8988T (cell line): ENCODE results near the gene GLTPD2.
"Not testable (repeated sequence)": the region's sequence is repeated elsewhere in the genome, so short reads cannot be mapped to it uniquely, and the experiment has no call there.

Source experiments
- DNase-seq: peaks from one replicate; pipeline ENCODE4 v3.0.0; 2011

GLTPD2 gene

GRCh38 chr17:4811471-4811870 is 22.7 kb downstream of the GLTPD2 start:
- no peak for DNase-seq

- no peak for DNase-seq
Measured at GRCh38 chr17:4812690-4813089, 23.9 kb downstream of the GLTPD2 start.

DNA sequence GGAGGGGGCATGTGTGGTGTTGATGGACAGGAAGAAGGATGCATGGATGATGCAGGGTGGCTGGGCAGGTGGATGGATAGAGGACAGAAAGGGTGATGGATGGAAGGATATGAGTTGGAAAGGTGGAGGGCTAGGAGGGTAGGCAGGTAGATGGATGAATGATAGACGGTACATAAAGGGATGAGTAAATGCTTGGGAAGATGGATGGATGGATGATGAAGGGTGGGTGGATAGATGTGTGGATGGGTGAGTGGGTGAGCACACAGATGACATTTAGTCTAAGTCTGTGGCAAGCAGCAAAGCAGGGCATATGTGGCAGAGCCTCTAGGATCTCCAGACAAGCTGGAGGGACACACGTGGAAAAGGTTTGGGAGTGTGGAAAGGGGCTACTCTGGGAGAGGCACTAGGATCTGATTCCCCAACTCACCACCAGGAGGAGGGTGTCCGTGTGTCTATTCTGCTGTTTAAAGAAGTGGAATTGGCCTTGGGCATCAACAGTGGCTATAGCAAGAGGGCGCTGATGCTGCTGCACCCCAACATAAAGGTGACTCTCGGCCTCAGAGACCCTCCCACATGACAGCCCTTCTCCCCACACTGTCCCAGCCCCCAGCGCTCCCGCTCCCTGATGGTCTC is 26.4 kb downstream of the GLTPD2 start:
- DNase-seq, result no peak

GRCh38 chr17:4816826-4817225 is 28.1 kb downstream of the GLTPD2 start:
- DNase-seq, result no peak

- no peak for DNase-seq
Measured at GRCh38 chr17:4818276-4818675, 29.5 kb downstream of the GLTPD2 start.

GRCh38 chr17:4822835-4823234 is 34.1 kb downstream of the GLTPD2 start:
- DNase-seq, result no peak

DNA sequence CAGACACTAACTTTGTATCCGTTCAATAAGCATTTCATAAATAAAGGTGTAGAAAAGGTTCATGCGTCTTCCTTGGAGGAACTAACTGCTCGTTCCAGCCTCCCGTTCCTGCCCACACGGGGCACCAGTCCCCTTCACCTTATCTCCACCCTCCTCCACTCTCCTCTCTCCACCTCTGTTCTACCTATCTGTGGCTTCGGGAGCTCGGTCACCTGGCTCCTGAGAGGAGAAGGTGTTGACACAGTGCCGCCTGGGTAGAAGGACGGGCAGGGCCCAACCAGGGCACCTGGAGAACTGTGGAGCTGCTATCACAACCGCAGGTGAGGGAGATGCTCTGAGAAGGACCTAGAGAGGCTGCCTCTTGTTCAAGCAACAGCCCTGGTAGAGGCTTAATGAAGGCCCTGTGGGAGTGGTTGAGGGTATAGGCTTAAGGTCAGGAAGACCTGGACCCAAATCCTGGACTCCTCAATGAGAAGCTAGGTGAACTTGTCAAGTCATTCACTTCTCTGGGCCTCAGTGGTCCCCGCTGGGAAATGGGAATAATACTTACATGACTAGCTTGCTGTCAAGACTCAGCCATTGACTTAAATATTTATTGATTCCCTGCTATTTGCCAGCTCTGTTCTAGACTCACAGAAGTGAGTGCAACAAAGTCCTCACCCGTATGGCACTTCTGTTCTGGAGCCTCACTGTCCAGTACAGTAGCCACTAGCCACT is 34.8 kb downstream of the GLTPD2 start:
- DNase-seq, result no peak

DNA sequence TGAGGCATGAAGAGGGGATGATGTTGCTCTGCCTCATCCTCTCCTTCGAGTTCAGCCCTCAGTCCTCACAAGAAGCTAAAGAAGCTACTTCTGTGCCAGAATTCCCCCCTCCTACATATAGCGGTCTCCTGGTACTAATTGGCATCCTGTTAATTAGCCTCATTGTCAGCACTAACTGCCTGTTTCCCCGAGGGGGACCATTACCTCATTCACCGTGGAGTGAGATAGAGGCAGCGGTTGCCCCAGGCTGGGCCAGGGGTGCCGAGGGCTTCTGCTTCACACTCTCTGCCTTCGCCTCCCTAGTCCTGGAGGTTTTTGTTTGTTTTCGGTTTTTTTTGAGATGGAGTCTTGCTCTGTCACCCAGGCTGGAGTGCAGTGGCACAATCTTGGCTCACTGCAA is 38.6 kb downstream of the GLTPD2 start:
- DNase-seq, result no peak

- not testable (repeated sequence) for DNase-seq
Measured at GRCh38 chr17:4832829-4833177, 44.0 kb downstream of the GLTPD2 start.

DNA sequence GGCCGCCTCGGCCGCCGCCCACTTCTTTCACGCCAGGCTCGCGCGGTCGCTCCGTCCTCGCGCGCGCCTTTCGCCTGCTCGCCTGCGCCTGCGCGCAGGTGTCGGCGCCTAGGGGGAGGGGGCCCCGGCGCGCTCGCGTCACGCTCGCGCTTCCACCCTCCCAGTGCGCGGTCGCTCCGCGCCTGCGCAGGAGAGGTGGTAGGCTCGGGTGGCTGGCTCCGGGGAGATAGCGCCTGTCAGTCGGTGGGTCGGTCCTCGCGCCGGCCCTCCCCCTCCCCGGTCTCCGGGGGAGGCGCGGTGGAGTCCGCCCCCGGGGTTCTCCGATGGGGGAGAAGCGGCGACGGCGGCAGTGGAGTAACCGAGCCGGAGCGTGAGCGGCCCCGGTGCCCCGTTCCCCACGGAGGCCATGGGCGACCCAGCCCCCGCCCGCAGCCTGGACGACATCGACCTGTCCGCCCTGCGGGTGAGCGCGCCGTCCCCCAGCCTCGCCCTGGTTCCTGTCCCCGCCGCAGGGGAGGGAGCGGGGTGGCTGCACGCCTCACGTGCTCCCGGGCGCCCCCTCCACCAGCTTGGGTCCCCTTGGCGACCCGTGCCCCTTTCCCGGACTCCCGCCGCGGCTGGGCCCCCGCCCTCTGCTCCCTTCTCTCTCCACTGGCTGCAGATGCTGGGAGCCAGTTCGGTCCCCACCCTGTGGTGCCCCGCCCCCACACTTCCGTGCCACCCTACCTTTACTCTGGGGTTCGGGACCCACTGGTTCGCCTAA is 44.6 kb downstream of the GLTPD2 start, which contains the start of gene MINK1:
Gene MINK1 (plus strand): TSS at position 163 of the 763 bp plus-strand sequence. CDS start 244 bp downstream, at position 407.
- DNase-seq, result peak; percentile 94

- DNase-seq, result no peak
Measured at GRCh38 chr17:4833941-4834680, 45.3 kb downstream of the GLTPD2 start.

- DNase-seq, result no peak
Measured at GRCh38 chr17:4834681-4835020, 45.9 kb downstream of the GLTPD2 start.

DNA sequence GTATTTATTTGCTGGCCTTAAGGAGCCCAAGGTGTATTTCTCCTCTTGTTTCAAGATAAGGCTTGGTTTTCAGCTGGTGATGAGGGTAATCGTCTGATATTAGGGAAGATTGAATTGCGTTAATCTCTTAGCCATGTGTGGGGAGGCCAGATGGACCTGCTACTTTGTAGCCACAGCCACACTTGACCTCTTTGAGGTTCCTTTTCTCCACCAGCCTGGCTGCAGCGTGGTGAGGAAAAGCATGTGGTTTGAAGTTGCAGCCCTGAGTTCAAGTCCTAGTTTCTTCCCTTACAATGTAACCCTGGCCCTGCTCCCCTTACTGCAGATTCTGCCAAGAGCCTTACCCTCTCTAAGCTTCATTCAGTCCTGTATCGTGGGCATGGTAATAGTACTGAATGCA is 47.5 kb downstream of the GLTPD2 start:
- no peak for DNase-seq

- no peak for DNase-seq
Measured at GRCh38 chr17:4837471-4838308, 48.9 kb downstream of the GLTPD2 start.

- DNase-seq, result no peak
Measured at GRCh38 chr17:4838309-4838785, 49.6 kb downstream of the GLTPD2 start.

- no peak for DNase-seq
Measured at GRCh38 chr17:4839221-4839620, 50.5 kb downstream of the GLTPD2 start.
